Duodenal mucosa (tissue), 2 donors: ENCODE results near the gene NAV2.

ENCODE experiments used
- H3K27ac ChIP-seq: one replicate; pipeline ENCODE4 v1.7.0; 2013; ENCODE audit warnings: low read depth, low read length
- H3K27me3 ChIP-seq, 2 donors: one replicate each; pipeline ENCODE4 v1.7.0; 2013; ENCODE audit warnings: low read length in 2 of 2, control low read depth in 1 of 2; ENCODE audit not compliant: insufficient read depth in 2 of 2, control insufficient read depth in 1 of 2
- H3K36me3 ChIP-seq, 2 donors: one replicate each; pipeline ENCODE4 v1.7.0; 2013; ENCODE audit warnings: low read length in 2 of 2, control low read depth in 1 of 2; ENCODE audit not compliant: insufficient read depth in 2 of 2, control insufficient read depth in 1 of 2
- H3K4me1 ChIP-seq, 2 donors: one replicate each; pipeline ENCODE4 v1.7.0; 2013; ENCODE audit warnings: low read length in 2 of 2, control low read depth in 1 of 2; ENCODE audit not compliant: insufficient read depth in 2 of 2, control insufficient read depth in 1 of 2
- H3K4me3 ChIP-seq, 2 donors: one replicate each; pipeline ENCODE4 v1.7.0; 2013; ENCODE audit warnings: low read length in 2 of 2, low read depth in 1 of 2
- H3K9ac ChIP-seq, 2 donors: one replicate each; pipeline ENCODE4 v1.7.0; 2013; ENCODE audit warnings: low read length in 2 of 2, low read depth in 1 of 2
- H3K9me3 ChIP-seq, 2 donors: one replicate each; pipeline ENCODE4 v1.7.0; 2013; ENCODE audit warnings: low read length in 2 of 2, control low read depth in 1 of 2; ENCODE audit not compliant: control insufficient read depth in 1 of 2

Gene NAV2

GRCh38 chr11:20103281-20103680, 390.6 kb downstream of the NAV2 start:
- H3K27ac ChIP-seq: no peak overlapping the region

GRCh38 chr11:20105427-20105826, 392.8 kb downstream of the NAV2 start:
- H3K9ac ChIP-seq: no peak overlapping the region
- no peak overlapping the region for H3K4me3 ChIP-seq
- no peaks in the 10 kb centered on the region for H3K4me1 ChIP-seq
- H3K9me3 ChIP-seq: no peaks in the 10 kb centered on the region
- H3K36me3 ChIP-seq: peaks cover 12 to 41% of the 10 kb centered on the region in 2 donors
- no peaks in the 10 kb centered on the region for H3K27me3 ChIP-seq
- no peak overlapping the region for H3K27ac ChIP-seq

More at GRCh38 chr11:20103281-20103680, 390.6 kb downstream of the NAV2 start:
- no peaks in the 10 kb centered on the region for H3K4me1 ChIP-seq
- H3K9me3 ChIP-seq: no peaks in the 10 kb centered on the region
- H3K9ac ChIP-seq: no peak overlapping the region
- H3K4me3 ChIP-seq: no peak overlapping the region
- peaks cover 12 to 46% of the 10 kb centered on the region in 2 donors for H3K36me3 ChIP-seq
- no peaks in the 10 kb centered on the region for H3K27me3 ChIP-seq

GRCh38 chr11:20109731-20110445, 397.3 kb downstream of the NAV2 start:
- Histone ChIP-seq H3K36me3 (peaks cover 10 to 13% of the 10 kb centered on the region in 2 donors), H3K27me3 (no peaks in the 10 kb centered on the region), H3K27ac (no peak overlapping the region)

GRCh38 chr11:20110908-20111669, 398.5 kb downstream of the NAV2 start:
- no peak overlapping the region for H3K4me3 ChIP-seq
- H3K9me3 ChIP-seq: no peaks in the 10 kb centered on the region
- H3K36me3 ChIP-seq: peaks cover 6 to 9% of the 10 kb centered on the region in 2 donors
- H3K27me3 ChIP-seq: no peaks in the 10 kb centered on the region
- peaks cover 11 to 13% of the 10 kb centered on the region in 2 donors for H3K4me1 ChIP-seq
- H3K9ac ChIP-seq: no peak overlapping the region
- H3K27ac ChIP-seq: no peak overlapping the region

More at GRCh38 chr11:20109731-20110445, 397.3 kb downstream of the NAV2 start:
- H3K4me3 ChIP-seq: no peak overlapping the region
- peaks cover 11 to 13% of the 10 kb centered on the region in 2 donors for H3K4me1 ChIP-seq
- no peaks in the 10 kb centered on the region for H3K9me3 ChIP-seq
- H3K9ac ChIP-seq: no peak overlapping the region

GRCh38 chr11:20111871-20112270, 399.2 kb downstream of the NAV2 start:
- peak overlapping the region; percentile 15 to 27 for H3K9ac ChIP-seq

GRCh38 chr11:20112291-20113148, 399.9 kb downstream of the NAV2 start:
- Histone ChIP-seq H3K36me3 (peaks cover 6 to 14% of the 10 kb centered on the region in 2 donors), H3K27ac (peak overlapping the region; percentile 58), H3K27me3 (no peaks in the 10 kb centered on the region), H3K4me1 (peaks cover 11 to 13% of the 10 kb centered on the region in 2 donors), H3K4me3 (peak overlapping the region; percentile 38), H3K9ac (peak overlapping the region; percentile 15 to 27), H3K9me3 (no peaks in the 10 kb centered on the region)

More at GRCh38 chr11:20111871-20112270, 399.2 kb downstream of the NAV2 start:
- Histone ChIP-seq H3K4me3 (no peak overlapping the region), H3K9me3 (no peaks in the 10 kb centered on the region), H3K27ac (peak overlapping the region; percentile 58), H3K4me1 (peaks cover 11 to 13% of the 10 kb centered on the region in 2 donors), H3K36me3 (peaks cover 6 to 9% of the 10 kb centered on the region in 2 donors), H3K27me3 (no peaks in the 10 kb centered on the region)

- H3K9me3 ChIP-seq: no peaks in the 10 kb centered on the region
- H3K4me1 ChIP-seq: peaks cover 11 to 13% of the 10 kb centered on the region in 2 donors
- no peaks in the 10 kb centered on the region for H3K27me3 ChIP-seq
- H3K36me3 ChIP-seq: peaks cover 6 to 19% of the 10 kb centered on the region in 2 donors
- H3K9ac ChIP-seq: no peak overlapping the region
- H3K4me3 ChIP-seq: no peak overlapping the region
- no peak overlapping the region for H3K27ac ChIP-seq
These were observed 400.5 kb downstream of the NAV2 start for GRCh38 chr11:20113149-20113438.

GRCh38 chr11:20114588-20114987, 402.0 kb downstream of the NAV2 start:
- Histone ChIP-seq H3K4me3 (no peak overlapping the region), H3K27ac (no peak overlapping the region), H3K9ac (no peak overlapping the region), H3K36me3 (peaks cover 10 to 28% of the 10 kb centered on the region in 2 donors), H3K27me3 (no peaks in the 10 kb centered on the region), H3K4me1 (peaks cover 11 to 13% of the 10 kb centered on the region in 2 donors), H3K9me3 (no peaks in the 10 kb centered on the region)

- Histone ChIP-seq H3K27me3 (no peaks in the 10 kb centered on the region), H3K9me3 (no peaks in the 10 kb centered on the region), H3K36me3 (peaks cover 10 to 28% of the 10 kb centered on the region in 2 donors), H3K4me3 (no peak overlapping the region), H3K27ac (no peak overlapping the region), H3K4me1 (peaks cover 11 to 12% of the 10 kb centered on the region in 2 donors), H3K9ac (no peak overlapping the region)
These were observed 404.2 kb downstream of the NAV2 start for GRCh38 chr11:20116825-20117224.
